ENCODE measurements around the gene ITIH2.
"Not testable (repeated sequence)": the region's sequence is repeated elsewhere in the genome, so short reads cannot be mapped to it uniquely, and the experiment has no call there.

ITIH2 gene, protein sequence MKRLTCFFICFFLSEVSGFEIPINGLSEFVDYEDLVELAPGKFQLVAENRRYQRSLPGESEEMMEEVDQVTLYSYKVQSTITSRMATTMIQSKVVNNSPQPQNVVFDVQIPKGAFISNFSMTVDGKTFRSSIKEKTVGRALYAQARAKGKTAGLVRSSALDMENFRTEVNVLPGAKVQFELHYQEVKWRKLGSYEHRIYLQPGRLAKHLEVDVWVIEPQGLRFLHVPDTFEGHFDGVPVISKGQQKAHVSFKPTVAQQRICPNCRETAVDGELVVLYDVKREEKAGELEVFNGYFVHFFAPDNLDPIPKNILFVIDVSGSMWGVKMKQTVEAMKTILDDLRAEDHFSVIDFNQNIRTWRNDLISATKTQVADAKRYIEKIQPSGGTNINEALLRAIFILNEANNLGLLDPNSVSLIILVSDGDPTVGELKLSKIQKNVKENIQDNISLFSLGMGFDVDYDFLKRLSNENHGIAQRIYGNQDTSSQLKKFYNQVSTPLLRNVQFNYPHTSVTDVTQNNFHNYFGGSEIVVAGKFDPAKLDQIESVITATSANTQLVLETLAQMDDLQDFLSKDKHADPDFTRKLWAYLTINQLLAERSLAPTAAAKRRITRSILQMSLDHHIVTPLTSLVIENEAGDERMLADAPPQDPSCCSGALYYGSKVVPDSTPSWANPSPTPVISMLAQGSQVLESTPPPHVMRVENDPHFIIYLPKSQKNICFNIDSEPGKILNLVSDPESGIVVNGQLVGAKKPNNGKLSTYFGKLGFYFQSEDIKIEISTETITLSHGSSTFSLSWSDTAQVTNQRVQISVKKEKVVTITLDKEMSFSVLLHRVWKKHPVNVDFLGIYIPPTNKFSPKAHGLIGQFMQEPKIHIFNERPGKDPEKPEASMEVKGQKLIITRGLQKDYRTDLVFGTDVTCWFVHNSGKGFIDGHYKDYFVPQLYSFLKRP

GRCh38 chr10:7703140-7703539 is at the start of gene ITIH2:
Gene ITIH2 (plus strand): TSS chr10:7703316. CDS start chr10:7703435, 119 bp downstream.
- DNase-seq, result no peak

DNA sequence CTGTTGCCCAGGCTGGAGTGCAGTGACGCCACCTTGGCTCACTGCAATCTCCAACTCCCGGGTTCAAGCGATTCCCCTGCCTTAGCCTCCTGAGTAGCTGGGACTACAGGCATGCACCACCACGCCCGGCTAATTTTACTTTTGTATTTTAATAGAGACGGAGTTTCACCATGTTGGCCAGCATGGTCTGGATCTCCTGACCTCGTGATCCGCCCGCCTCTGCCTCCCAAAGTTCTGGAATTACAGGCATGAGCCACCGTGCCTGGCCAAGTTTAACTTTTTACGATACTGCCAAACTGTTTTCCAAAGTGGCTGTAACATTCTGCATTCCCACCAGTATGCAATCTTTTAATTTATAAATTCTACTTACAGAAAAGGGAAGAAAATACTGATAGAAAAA is 46.0 kb upstream of the ITIH2 start:
- not testable (repeated sequence) for DNase-seq

GRCh38 chr10:7657552-7657951 is 45.6 kb upstream of the ITIH2 start:
- no peak for DNase-seq

DNA sequence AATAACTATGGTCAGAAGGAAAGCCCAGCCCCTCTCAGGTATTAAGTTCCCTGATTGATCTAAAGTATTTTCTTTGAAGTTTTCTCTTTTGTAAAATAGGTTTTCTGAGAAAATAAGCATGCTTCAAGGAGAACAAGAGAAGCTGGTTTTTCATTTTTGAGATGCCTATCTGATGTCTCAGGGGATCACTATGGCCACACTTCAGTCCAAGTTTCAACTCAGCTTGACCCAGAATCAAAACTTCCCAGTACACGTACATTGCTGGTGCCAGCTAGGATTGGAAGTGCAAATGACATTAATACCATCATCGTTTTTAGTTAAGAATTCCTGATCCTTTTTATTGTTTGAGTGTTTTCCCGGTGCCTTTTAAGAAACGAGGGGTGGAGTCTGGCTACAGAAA is 43.6 kb upstream of the ITIH2 start:
- DNase-seq, result no peak

- no peak for DNase-seq
These were observed 40.6 kb upstream of the ITIH2 start for GRCh38 chr10:7662522-7662921.

- no peak for DNase-seq
These were observed 38.4 kb upstream of the ITIH2 start for GRCh38 chr10:7664707-7665106.

- no peak for DNase-seq
These were observed 37.3 kb upstream of the ITIH2 start for GRCh38 chr10:7665767-7666166.

GRCh38 chr10:7666253-7667023 is 36.7 kb upstream of the ITIH2 start, which contains the start of gene ITIH5:
Gene ITIH5 (minus strand): TSS chr10:7666966. CDS start chr10:7666892, 74 bp downstream.
- DNase-seq, result no peak

DNA sequence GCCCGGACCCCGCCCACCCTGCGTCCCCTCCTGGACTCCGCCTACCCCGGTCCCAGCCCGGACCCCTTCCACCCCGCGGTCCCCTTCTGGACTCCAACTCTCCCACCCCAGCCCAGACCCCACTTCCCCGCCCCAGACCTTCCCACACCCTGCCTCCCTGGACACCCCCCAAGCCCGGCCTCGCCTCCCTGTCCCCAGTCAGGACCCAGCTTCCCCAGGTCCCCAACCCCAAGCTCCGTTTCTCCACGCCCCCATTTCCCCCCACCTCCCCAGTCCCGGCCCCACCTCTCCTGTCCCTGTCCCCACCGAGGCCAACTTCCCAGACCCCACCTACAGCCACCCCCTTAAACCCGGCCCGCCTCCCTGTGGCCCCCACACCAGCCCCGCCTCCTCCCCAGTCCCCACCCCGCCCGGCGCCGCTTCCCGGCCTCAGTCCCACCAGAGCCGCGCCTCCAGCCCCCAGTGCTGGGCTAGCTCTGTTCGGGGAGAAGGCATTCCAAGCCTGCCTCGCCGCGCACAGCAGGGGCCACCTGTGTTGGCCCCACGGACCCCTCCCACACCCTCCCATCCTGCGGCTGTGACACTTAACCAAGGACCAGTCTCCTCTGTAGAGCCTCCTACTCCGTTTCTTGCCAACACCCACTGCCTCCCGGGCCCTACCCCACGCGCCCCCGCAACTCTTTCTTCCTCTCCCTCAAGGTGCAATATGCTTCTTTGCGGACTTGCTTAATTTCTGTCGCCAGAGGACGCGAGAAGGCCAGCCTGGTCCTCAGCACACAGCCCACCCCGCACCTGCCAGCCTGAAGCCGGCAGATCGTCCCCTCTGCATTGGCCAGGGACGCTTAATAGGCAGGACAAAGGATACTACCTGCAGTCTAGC is 35.6 kb upstream of the ITIH2 start:
- DNase-seq, result no peak

DNA sequence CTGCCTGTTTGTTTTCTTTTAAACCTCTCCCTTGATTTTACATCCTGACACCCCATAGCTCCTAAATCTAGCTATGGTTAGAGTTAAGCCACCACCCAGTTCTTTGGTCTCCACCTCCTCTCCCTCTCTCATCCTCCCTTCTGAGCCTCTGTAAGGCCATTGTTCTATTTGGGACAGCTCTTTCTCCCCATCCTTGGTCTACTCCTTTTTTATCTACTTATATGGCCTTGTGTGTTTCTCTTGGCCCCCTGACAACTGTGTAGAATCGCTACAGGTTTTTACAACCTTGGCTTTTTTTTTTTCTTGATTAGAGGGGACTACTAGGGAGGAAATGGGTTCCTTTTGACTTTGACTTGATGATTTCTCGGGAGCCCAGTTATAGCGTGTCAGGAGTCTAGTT is 33.0 kb upstream of the ITIH2 start:
- DNase-seq, result no peak

GRCh38 chr10:7672341-7673134 is 30.6 kb upstream of the ITIH2 start:
- no peak for DNase-seq

GRCh38 chr10:7679256-7679655 is 23.9 kb upstream of the ITIH2 start:
- no peak for DNase-seq

DNA sequence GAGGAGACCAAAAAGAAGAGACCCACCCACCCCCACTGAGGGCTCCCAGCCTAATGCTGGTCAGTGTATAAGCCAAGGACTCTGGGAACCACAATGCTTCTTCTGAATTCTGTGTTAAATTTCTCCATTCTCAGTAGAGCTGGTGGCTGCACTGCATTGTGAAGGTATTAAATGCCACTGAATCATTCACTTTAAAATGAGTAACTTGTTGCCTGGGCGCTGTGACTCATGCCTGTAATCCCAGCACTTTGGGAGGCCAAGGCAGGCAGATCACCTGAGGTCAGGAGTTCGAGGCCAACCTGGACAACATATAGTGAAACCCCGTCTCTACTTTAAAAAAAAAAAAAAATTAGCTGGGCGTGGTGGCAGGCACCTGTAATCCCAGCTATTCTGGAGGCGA is 23.0 kb upstream of the ITIH2 start:
- DNase-seq, result not testable (repeated sequence)

- peak; percentile 12 for DNase-seq
These were observed 16.6 kb upstream of the ITIH2 start for GRCh38 chr10:7686351-7687171.

- DNase-seq, result peak; percentile 34
These were observed 15.7 kb upstream of the ITIH2 start for GRCh38 chr10:7687228-7687907.

- DNase-seq, result no peak
These were observed 13.5 kb upstream of the ITIH2 start for GRCh38 chr10:7689591-7689990.

DNA sequence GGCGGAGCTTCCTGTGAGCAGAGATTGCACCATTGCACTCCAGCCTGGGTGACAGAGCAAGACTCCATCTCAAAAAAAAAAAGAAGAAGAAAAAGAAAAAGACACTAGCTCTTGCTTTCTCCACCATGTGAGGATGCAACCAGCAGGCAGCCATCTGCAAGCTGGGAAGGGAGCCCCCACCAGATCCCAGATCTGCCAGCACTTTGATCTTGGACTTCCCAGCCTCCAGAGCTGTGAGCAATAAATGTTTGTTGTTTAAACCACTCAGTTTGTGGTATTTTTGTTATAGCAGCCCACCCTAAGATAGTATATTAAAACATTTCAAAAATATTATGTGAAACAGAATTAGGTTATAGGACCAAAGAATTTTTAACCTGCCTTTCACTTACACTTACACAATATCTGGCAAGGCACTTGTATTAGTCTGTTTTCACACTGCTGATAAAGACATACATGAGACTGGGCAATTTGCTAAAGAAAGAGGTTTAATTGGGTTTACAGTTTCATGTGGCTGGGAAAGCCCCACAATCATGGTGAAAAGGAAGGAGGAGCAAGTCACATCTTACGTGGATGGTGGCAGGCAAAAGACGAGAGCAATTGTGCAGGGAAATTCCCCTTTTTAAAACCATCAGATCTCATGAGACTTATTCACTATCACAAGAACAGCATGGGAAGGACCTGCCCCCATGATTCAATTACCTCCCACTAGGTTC is 12.1 kb upstream of the ITIH2 start:
- not testable (repeated sequence) for DNase-seq

GRCh38 chr10:7692368-7692767 is 10.7 kb upstream of the ITIH2 start:
- not testable (repeated sequence) for DNase-seq

- DNase-seq, result not testable (repeated sequence)
These were observed 9.9 kb upstream of the ITIH2 start for GRCh38 chr10:7693194-7693593.

All from NCI-H2029 treated with DMSO at 0.1 percent for 48 hours (cell line).